HepG2 (cell line): ENCODE data around the gene ATP1A1. TPM values are rescaled to one million over a fixed set of nuclear protein-coding genes. Genes with fewer than 3 reads are reported as not detected.

ENCODE experiments used
- ATAC-seq: fragments of 200-7000 bp; cut with Tn5 transposase; 3 replicates; pipeline ENCODE4 v1.9.1; 2020; ENCODE audit warnings: mild to moderate bottlenecking, moderate library complexity
- BruUV-seq: library from RNA; stranded (reverse); fragments of 400-500 nt; replicated peaks from 2 replicates; lab custom pipeline; 2021; lab: Mats Ljungman, UMichigan
- CTCF ChIA-PET: fragments of 300-600 bp; formaldehyde crosslinking; extraction: SDS; loops from one replicate; lab custom pipeline; 2021; ENCODE audit warnings: low total read pairs, inconsistent platforms, low intra/inter-chr PET ratio; lab: Yijun Ruan, JAX
- POLR2A ChIA-PET: fragments of 350-600 bp; sonication (Branson Sonifier 250); formaldehyde crosslinking; loops from one replicate; lab custom pipeline; 2020; ENCODE audit warnings: antibody characterized with exemption, inconsistent platforms; lab: Yijun Ruan, JAX
- DNase-seq: peaks from one replicate; pipeline ENCODE4 v3.0.0-alpha.2; 2015; ENCODE audit warnings: low spot score
- FAIRE-seq: peaks from 3 replicates; lab custom pipeline; 2011; peaks lifted over from hg19 to GRCh38; lab: Jason Lieb, UNC
- H2AFZ ChIP-seq: one replicate; pipeline ENCODE4 v1.6.1; 2011; ENCODE audit warnings: low read length, inconsistent platforms
- H3K27ac ChIP-seq: fragments of 300-600 bp; 3 replicates; pipeline ENCODE4 v1.8.0; 2011; ENCODE audit warnings: mixed run types, mild to moderate bottlenecking, mixed read lengths, low read length, inconsistent platforms; ENCODE audit not compliant: insufficient read depth; ENCODE audit errors: extremely low read length
- H3K27me3 ChIP-seq, 2 experiments: fragments of 200-600 bp in 1 of 2; 2 replicates in 1 of 2; 3 replicates in 1 of 2; pipeline versions ENCODE4 v1.6.0 to v1.8.0; 2011; ENCODE audit warnings: low read length in 2 of 2, mild to moderate bottlenecking in 2 of 2, moderate library complexity in 2 of 2, inconsistent platforms in 1 of 2; ENCODE audit not compliant: insufficient read depth in 2 of 2, control insufficient read depth in 1 of 2
- H3K36me3 ChIP-seq, 2 experiments: fragments of 200-600 bp in 1 of 2; replicated peaks in 1 of 2; 2 replicates in 1 of 2; 3 replicates in 1 of 2; pipeline versions ENCODE4 v1.5.1 to v1.8.0; 2011; ENCODE audit warnings: low read length in 2 of 2, inconsistent platforms in 1 of 2; ENCODE audit not compliant: insufficient read depth in 2 of 2, control insufficient read depth in 1 of 2
- H3K4me1 ChIP-seq: 2 replicates; pipeline ENCODE4 v1.5.1; 2012; ENCODE audit warnings: low read length, inconsistent platforms; ENCODE audit not compliant: insufficient read depth
- H3K4me2 ChIP-seq: 2 replicates; pipeline ENCODE4 v1.6.0; 2011; ENCODE audit warnings: low read depth, low read length, inconsistent platforms
- H3K4me3 ChIP-seq, 3 experiments: fragments of 200-600 bp in 1 of 3; sonication (generic), shearing (Covaris generic) in 1 of 3; replicated peaks in 1 of 3; 2 replicates each; pipeline ENCODE4 v1.5.1; 2011 to 2016; ENCODE audit warnings: low read length in 3 of 3, inconsistent platforms in 2 of 3, low read depth in 2 of 3, mild to moderate bottlenecking in 2 of 3, control low read depth in 1 of 3, mixed read lengths in 1 of 3; ENCODE audit not compliant: insufficient read depth in 1 of 3
- H3K79me2 ChIP-seq: one replicate; pipeline ENCODE4 v1.6.1; 2011; ENCODE audit warnings: low read length, inconsistent platforms; ENCODE audit not compliant: insufficient read depth
- H3K9ac ChIP-seq: 2 replicates; pipeline ENCODE4 v1.6.0; 2011; ENCODE audit warnings: mild to moderate bottlenecking, low read depth, low read length, inconsistent platforms; ENCODE audit not compliant: insufficient read depth
- H3K9me3 ChIP-seq: 2 replicates; pipeline ENCODE4 v1.5.1; 2012; ENCODE audit warnings: mild to moderate bottlenecking, low read length
- H4K20me1 ChIP-seq: 2 replicates; pipeline ENCODE4 v1.6.0; 2011; ENCODE audit warnings: inconsistent platforms, mild to moderate bottlenecking, low read length, moderate library complexity; ENCODE audit not compliant: insufficient read depth
- E2F1 ChIP-seq: sonication (generic); formaldehyde crosslinking; IDR thresholded peaks from 2 replicates; pipeline ENCODE4 v1.5.0; 2020; ENCODE audit warnings: missing genetic modification reagents
- GABPA ChIP-seq, 2 experiments: IDR thresholded peaks; 2 replicates each; pipeline ENCODE4 v1.6.1; 2011 to 2016; ENCODE audit warnings: low read depth in 2 of 2, low read length in 1 of 2, missing biosample characterization in 1 of 2, missing genetic modification characterization in 1 of 2
- HDAC2 ChIP-seq: sonication (generic); formaldehyde crosslinking; IDR thresholded peaks from 2 replicates; pipeline ENCODE4 v1.4.0; 2020; ENCODE audit warnings: missing genetic modification reagents
- NFYC ChIP-seq: IDR thresholded peaks from 2 replicates; pipeline ENCODE4 v1.6.1; 2016; ENCODE audit warnings: missing genetic modification reagents, missing compliant biosample characterization
- PHF21A ChIP-seq: sonication (generic); formaldehyde crosslinking; IDR thresholded peaks from 2 replicates; pipeline ENCODE4 v1.5.0; 2020; ENCODE audit warnings: mild to moderate bottlenecking, missing genetic modification reagents
- REPIN1 ChIP-seq: sonication (generic); formaldehyde crosslinking; IDR thresholded peaks from 2 replicates; pipeline ENCODE4 v1.8.0; 2022; ENCODE audit warnings: missing genetic modification reagents, low read depth, mild to moderate bottlenecking, borderline replicate concordance
- SNAPC5 ChIP-seq: sonication (generic); formaldehyde crosslinking; IDR thresholded peaks from 2 replicates; pipeline ENCODE4 v1.8.1; 2023; ENCODE audit warnings: mild to moderate bottlenecking, missing genetic modification reagents, borderline replicate concordance
- SYNCRIP ChIP-seq: fragments of 200-400 bp; formaldehyde crosslinking; IDR thresholded peaks from 2 replicates; pipeline ENCODE4 v1.6.1; 2018; ENCODE audit warnings: mild to moderate bottlenecking, low read depth, low read length; ENCODE audit not compliant: insufficient read depth
- ZBTB46 ChIP-seq: sonication (generic); formaldehyde crosslinking; IDR thresholded peaks from 2 replicates; pipeline ENCODE4 v1.4.0; 2020; ENCODE audit warnings: mild to moderate bottlenecking, missing genetic modification reagents, borderline replicate concordance
- ZNF670 ChIP-seq: sonication (generic); formaldehyde crosslinking; IDR thresholded peaks from 2 replicates; pipeline ENCODE4 v1.8.0; 2022; ENCODE audit warnings: mild to moderate bottlenecking, missing genetic modification reagents, borderline replicate concordance
- ZNF710 ChIP-seq: sonication (generic); formaldehyde crosslinking; IDR thresholded peaks from 2 replicates; pipeline ENCODE4 v1.5.0; 2020; ENCODE audit warnings: mild to moderate bottlenecking, missing genetic modification reagents, borderline replicate concordance
- ZNF816 ChIP-seq: sonication (generic); formaldehyde crosslinking; IDR thresholded peaks from 2 replicates; pipeline ENCODE4 v1.8.0; 2022; ENCODE audit warnings: missing genetic modification reagents, mild to moderate bottlenecking, borderline replicate concordance
- ZXDC ChIP-seq: sonication (generic); formaldehyde crosslinking; IDR thresholded peaks from 2 replicates; pipeline ENCODE4 v1.5.0; 2020; ENCODE audit warnings: mild to moderate bottlenecking, missing genetic modification reagents
- WGBS: methylation state at CpG from one replicate; pipeline ENCODE4 v1.1.6; 2017; ENCODE audit warnings: low lambda C conversion rate; 5-methylcytosine and 5-hydroxymethylcytosine counted together
- in situ Hi-C: cut with HindIII; loops from 2 replicates; pipeline ENCODE4 v1.10.0; 2017; ENCODE audit warnings: low pct_unique_long_range_greater_than_20kb; ENCODE audit not compliant: extremely low pct_ligation_motif_present
- intact Hi-C: fragments of 100-400 bp; cut with micrococcal nuclease; formaldehyde crosslinking; loops from one replicate; pipeline ENCODE4 v1.10.0; 2022; ENCODE audit not compliant: unreplicated experiment
- polyA plus RNA-seq, 8 experiments: library from polyadenylated mRNA; depleted of rRNA in 3 of 8; stranded (reverse) in 7 of 8; unstranded in 1 of 8; fragments of >200 nt; fragmentation: Illumina TruSeq in 4 of 8; extraction: Trizol in 4 of 8; gene quantifications; 2 replicates each; pipeline versions ENCODE4 v1.2.1 to v1.2.3, GENCODE V29; 2011 to 2016; ENCODE audit warnings: low read depth in 4 of 8, missing spikeins in 1 of 8, mixed read lengths in 1 of 8; ENCODE audit not compliant: insufficient read depth in 1 of 8
- total RNA-seq, 5 experiments: library from RNA; depleted of rRNA; stranded (reverse); fragments of >200 nt; fragmentation: Illumina TruSeq; extraction: Trizol; gene quantifications; 2 replicates each; pipeline ENCODE4 v1.2.3, GENCODE V29; 2016; ENCODE audit warnings: low read depth in 1 of 5

Gene ATP1A1
- total and polyA plus RNA-seq, 2 of the 13 experiments (the other 11 are each of a cell fraction or from before 2014, with no cell fraction given): 280 to 705 TPM

- TF ChIP-seq ZBTB46 (CRISPR knock-in tag) (no peak), E2F1 (CRISPR knock-in tag) (no peak), ZNF710 (CRISPR knock-in tag) (no peak), REPIN1 (CRISPR knock-in tag) (no peak), PHF21A (CRISPR knock-in tag) (no peak), ZNF670 (CRISPR knock-in tag) (no peak), ZNF816 (CRISPR knock-in tag) (no peak)
These were observed 17.2 kb downstream of the ATP1A1 start (continued) for GRCh38 chr1:116390195-116390594.

- in situ Hi-C loops (no loop called here), intact Hi-C loops (loop anchor here (5.0 kb wide), 1 partner anchor 254 kb away; no protein-coding TSS in a partner anchor)
- DNase-seq (no peak), ATAC-seq (no peak), FAIRE-seq (no peak)
- peaks cover 8% of the 10 kb centered on the region for H3K79me2 ChIP-seq
- no TSS peak for BruUV-seq
- TF ChIP-seq HDAC2 (CRISPR knock-in tag) (no peak), NFYC (no peak), SNAPC5 (CRISPR knock-in tag) (no peak), SYNCRIP (no peak), ZXDC (CRISPR knock-in tag) (no peak), GABPA (IDR thresholded peaks at IDR 0.05; ENCODE audit: low read depth, low read length) (no peak), GABPA (CRISPR knock-in tag; IDR thresholded peaks at IDR 0.05; ENCODE audit: low read depth) (no peak)
- peaks cover 33 to 98% of the 10 kb centered on the region in 2 experiments for H3K36me3 ChIP-seq
- no peak overlapping the region for H2AFZ ChIP-seq
- 100% methylated on average over 1 of the region's 1 CpG for WGBS
- no peak overlapping the region for H3K9ac ChIP-seq
- peaks cover 37% of the 10 kb centered on the region for H3K4me1 ChIP-seq
- H3K27me3 ChIP-seq: no peaks in the 10 kb centered on the region
- no peaks in the 10 kb centered on the region for H3K9me3 ChIP-seq
- ChIA-PET CTCF (no interaction called here), POLR2A (no interaction called here)
- no peak overlapping the region for H3K27ac ChIP-seq
- H3K4me3 ChIP-seq: no peak overlapping the region
- H3K4me2 ChIP-seq: no peak overlapping the region
- H4K20me1 ChIP-seq: peaks cover 4% of the 10 kb centered on the region
These were observed 18.1 kb downstream of the ATP1A1 start for GRCh38 chr1:116391185-116391584.
